ENCODE measurements around the gene CSNK1D. TPM values are rescaled to one million over a fixed set of nuclear protein-coding genes. Genes with fewer than 3 reads are reported as not detected.

Gene CSNK1D
- total and polyA plus RNA-seq, 2 donors (not counting 1 experiment from before 2014, with no cell fraction given): 196 to 241 TPM

DNA sequence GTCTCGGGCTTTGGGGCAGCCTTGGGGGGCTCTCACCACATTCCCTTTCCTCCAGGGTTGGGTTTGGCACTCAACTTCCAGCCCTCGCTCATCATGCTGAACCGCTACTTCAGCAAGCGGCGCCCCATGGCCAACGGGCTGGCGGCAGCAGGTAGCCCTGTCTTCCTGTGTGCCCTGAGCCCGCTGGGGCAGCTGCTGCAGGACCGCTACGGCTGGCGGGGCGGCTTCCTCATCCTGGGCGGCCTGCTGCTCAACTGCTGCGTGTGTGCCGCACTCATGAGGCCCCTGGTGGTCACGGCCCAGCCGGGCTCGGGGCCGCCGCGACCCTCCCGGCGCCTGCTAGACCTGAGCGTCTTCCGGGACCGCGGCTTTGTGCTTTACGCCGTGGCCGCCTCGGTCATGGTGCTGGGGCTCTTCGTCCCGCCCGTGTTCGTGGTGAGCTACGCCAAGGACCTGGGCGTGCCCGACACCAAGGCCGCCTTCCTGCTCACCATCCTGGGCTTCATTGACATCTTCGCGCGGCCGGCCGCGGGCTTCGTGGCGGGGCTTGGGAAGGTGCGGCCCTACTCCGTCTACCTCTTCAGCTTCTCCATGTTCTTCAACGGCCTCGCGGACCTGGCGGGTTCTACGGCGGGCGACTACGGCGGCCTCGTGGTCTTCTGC is 36.3 kb downstream of the CSNK1D start:
- Histone ChIP-seq H4K20me1 (ENCODE audit: control insufficient read depth, insufficient read depth, low read length, poor library complexity, severe bottlenecking) (peaks cover 84% of the 10 kb centered on the region), H3K9ac (ENCODE audit: low read length) (no peak overlapping the region), H3K27me3 (replicated peaks in 1 of 4; ENCODE audit: control extremely low read depth in 1 of 4, control insufficient read depth in 3 of 4, insufficient read depth in 4 of 4, low read length in 3 of 4) (no peaks in the 10 kb centered on the region), H3K27ac (ENCODE audit: low read length in 2 of 2) (no peak overlapping the region), H3K79me2 (ENCODE audit: control insufficient read depth, insufficient read depth, low read length) (peaks cover 20% of the 10 kb centered on the region), H3K36me3 (replicated peaks in 1 of 2; ENCODE audit: control extremely low read depth in 1 of 2, control insufficient read depth in 1 of 2, extremely low read depth in 1 of 2, insufficient read depth in 2 of 2, low read length in 1 of 2) (peaks cover 0 to 11% of the 10 kb centered on the region in 2 experiments), H3K4me1 (ENCODE audit: control insufficient read depth in 2 of 2, insufficient read depth in 2 of 2, low read length in 2 of 2) (peaks cover 15 to 68% of the 10 kb centered on the region in 2 donors), H2AFZ (ENCODE audit: insufficient read depth, low read depth, low read length, poor library complexity, severe bottlenecking) (no peak overlapping the region), H3K9me3 (ENCODE audit: control extremely low read depth in 1 of 3, control insufficient read depth in 2 of 3, insufficient read depth in 1 of 3, low read length in 2 of 3) (no peaks in the 10 kb centered on the region), H3K4me3 (ENCODE audit: control extremely low read depth in 1 of 5, extremely low read depth in 1 of 5, insufficient read depth in 1 of 5, low read depth in 2 of 5, low read length in 4 of 5) (no peak overlapping the region), H3K4me2 (replicated peaks; ENCODE audit: low read depth, low read length, poor library complexity, severe bottlenecking) (no peak overlapping the region)
- intact Hi-C loops (cut with micrococcal nuclease): no loop called here
- POLR2A ChIA-PET: interaction anchor here (1.0 kb wide), 1 partner anchor 32 kb away, joined by 3 read pairs; no protein-coding TSS in a partner anchor
- CTCF ChIA-PET: interaction anchor here (0.8 to 5.1 kb wide), 10 partner anchors 21 to 309 kb away, joined by 3 to 53 read pairs (median 4); no protein-coding TSS in a partner anchor
- 93% methylated on average over 59 of the region's 59 CpGs for WGBS (ENCODE audit: insufficient coverage)
- H3K4me3 Mint-ChIP-seq: no peak overlapping the region
- no peak for ATAC-seq (ENCODE audit: low read depth)
- peaks cover 56% of the 10 kb centered on the region for H3K4me1 Mint-ChIP-seq
- H3K27me3 Mint-ChIP-seq: no peaks in the 10 kb centered on the region
- H3K27ac Mint-ChIP-seq: no peak overlapping the region
- H3K9me3 Mint-ChIP-seq (ENCODE audit: insufficient read depth): no peaks in the 10 kb centered on the region
- DNase-seq: no peak
- no peak for TF ChIP-seq EZH2 (IDR thresholded peaks at IDR 0.05; ENCODE audit: borderline replicate concordance, insufficient read depth, low read depth, low read length, poor library complexity, severe bottlenecking)
- TF ChIP-seq, protein P1, sequence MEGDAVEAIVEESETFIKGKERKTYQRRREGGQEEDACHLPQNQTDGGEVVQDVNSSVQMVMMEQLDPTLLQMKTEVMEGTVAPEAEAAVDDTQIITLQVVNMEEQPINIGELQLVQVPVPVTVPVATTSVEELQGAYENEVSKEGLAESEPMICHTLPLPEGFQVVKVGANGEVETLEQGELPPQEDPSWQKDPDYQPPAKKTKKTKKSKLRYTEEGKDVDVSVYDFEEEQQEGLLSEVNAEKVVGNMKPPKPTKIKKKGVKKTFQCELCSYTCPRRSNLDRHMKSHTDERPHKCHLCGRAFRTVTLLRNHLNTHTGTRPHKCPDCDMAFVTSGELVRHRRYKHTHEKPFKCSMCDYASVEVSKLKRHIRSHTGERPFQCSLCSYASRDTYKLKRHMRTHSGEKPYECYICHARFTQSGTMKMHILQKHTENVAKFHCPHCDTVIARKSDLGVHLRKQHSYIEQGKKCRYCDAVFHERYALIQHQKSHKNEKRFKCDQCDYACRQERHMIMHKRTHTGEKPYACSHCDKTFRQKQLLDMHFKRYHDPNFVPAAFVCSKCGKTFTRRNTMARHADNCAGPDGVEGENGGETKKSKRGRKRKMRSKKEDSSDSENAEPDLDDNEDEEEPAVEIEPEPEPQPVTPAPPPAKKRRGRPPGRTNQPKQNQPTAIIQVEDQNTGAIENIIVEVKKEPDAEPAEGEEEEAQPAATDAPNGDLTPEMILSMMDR (IDR thresholded peaks at IDR 0.05): no peak

Measured in B cell (primary cell).